ENCODE data around the gene SPECC1.

SPECC1 gene

GRCh38 chr17:20310481-20310880 is 301.3 kb downstream of the SPECC1 start:
- Mint-ChIP-seq H3K4me3 (no peak overlapping the region), H3K4me1 (no peaks in the 10 kb centered on the region), H3K9me3 (peaks cover 35% of the 10 kb centered on the region), H3K27ac (no peak overlapping the region), H3K36me3 (ENCODE audit: low read depth) (peaks cover 46% of the 10 kb centered on the region), H3K27me3 (ENCODE audit: low read depth, poor library complexity) (no peaks in the 10 kb centered on the region)
- DNase-seq: no peak
- no peak for TF ChIP-seq CTCF (IDR thresholded peaks at IDR 0.05)

- Mint-ChIP-seq H3K4me3 (no peak overlapping the region), H3K27me3 (ENCODE audit: low read depth, poor library complexity) (no peaks in the 10 kb centered on the region), H3K27ac (no peak overlapping the region), H3K9me3 (peaks cover 10% of the 10 kb centered on the region), H3K36me3 (ENCODE audit: low read depth) (peaks cover 19% of the 10 kb centered on the region), H3K4me1 (no peaks in the 10 kb centered on the region)
- no peak for TF ChIP-seq CTCF (IDR thresholded peaks at IDR 0.05)
- no peak for DNase-seq
Observed at GRCh38 chr17:20313306-20313705, 304.1 kb downstream of the SPECC1 start.

- Mint-ChIP-seq H3K36me3 (ENCODE audit: low read depth) (peaks cover 13% of the 10 kb centered on the region), H3K27me3 (ENCODE audit: low read depth, poor library complexity) (no peaks in the 10 kb centered on the region), H3K4me3 (no peak overlapping the region), H3K27ac (no peak overlapping the region), H3K4me1 (no peaks in the 10 kb centered on the region), H3K9me3 (peaks cover 4% of the 10 kb centered on the region)
- TF ChIP-seq CTCF (IDR thresholded peaks at IDR 0.05): no peak
- no peak for DNase-seq
Observed at GRCh38 chr17:20313891-20314290, 304.7 kb downstream of the SPECC1 start.

- H3K27me3 Mint-ChIP-seq (ENCODE audit: low read depth, poor library complexity): no peaks in the 10 kb centered on the region
Observed at GRCh38 chr17:20314834-20315233, 305.7 kb downstream of the SPECC1 start.

GRCh38 chr17:20315311-20315710 is 306.2 kb downstream of the SPECC1 start:
- Mint-ChIP-seq H3K27ac (no peak overlapping the region), H3K36me3 (ENCODE audit: low read depth) (peaks cover 1% of the 10 kb centered on the region), H3K4me3 (no peak overlapping the region), H3K27me3 (ENCODE audit: low read depth, poor library complexity) (no peaks in the 10 kb centered on the region), H3K4me1 (no peaks in the 10 kb centered on the region), H3K9me3 (no peaks in the 10 kb centered on the region)
- TF ChIP-seq CTCF (IDR thresholded peaks at IDR 0.05): no peak
- no peak for DNase-seq

More at GRCh38 chr17:20314834-20315233, 305.7 kb downstream of the SPECC1 start:
- Mint-ChIP-seq H3K4me3 (no peak overlapping the region), H3K4me1 (no peaks in the 10 kb centered on the region), H3K27ac (no peak overlapping the region), H3K36me3 (ENCODE audit: low read depth) (peaks cover 6% of the 10 kb centered on the region), H3K9me3 (no peaks in the 10 kb centered on the region)
- no peak for TF ChIP-seq CTCF (IDR thresholded peaks at IDR 0.05)
- no peak for DNase-seq

GRCh38 chr17:20315821-20316220 is 306.7 kb downstream of the SPECC1 start:
- Mint-ChIP-seq H3K27me3 (ENCODE audit: low read depth, poor library complexity) (no peaks in the 10 kb centered on the region), H3K9me3 (peaks cover under 1% of the 10 kb centered on the region), H3K4me3 (no peak overlapping the region), H3K4me1 (no peaks in the 10 kb centered on the region), H3K36me3 (ENCODE audit: low read depth) (no peaks in the 10 kb centered on the region), H3K27ac (peak overlapping the region; percentile 17)
- no peak for DNase-seq
- TF ChIP-seq CTCF (IDR thresholded peaks at IDR 0.05): no peak

Data from nephron progenitor cell (in vitro differentiated cells).